ENCODE measurements around the gene SSTR5.

The SSTR5 gene

DNA sequence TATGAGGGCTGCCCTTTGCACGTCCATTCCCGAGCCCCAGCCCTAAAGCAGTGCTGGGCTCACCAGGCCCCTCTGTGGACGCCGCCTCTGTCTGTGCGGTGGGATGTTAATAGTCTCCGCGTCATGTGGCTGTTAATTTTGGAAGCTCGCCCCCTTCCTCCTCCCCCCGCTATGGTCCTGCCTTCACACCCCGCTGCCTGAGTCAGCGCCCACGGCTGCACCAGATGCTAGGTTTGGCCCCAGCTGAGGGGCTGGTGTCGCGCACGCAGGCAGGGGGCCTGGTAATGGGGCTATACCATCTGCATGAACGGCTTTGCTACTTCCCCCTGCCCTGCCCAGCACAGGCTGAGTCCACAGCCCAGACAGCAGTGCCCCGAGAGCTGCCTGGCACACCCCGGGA lies 4.1 kb upstream of the SSTR5 start:
- TF ChIP-seq, protein P1, sequence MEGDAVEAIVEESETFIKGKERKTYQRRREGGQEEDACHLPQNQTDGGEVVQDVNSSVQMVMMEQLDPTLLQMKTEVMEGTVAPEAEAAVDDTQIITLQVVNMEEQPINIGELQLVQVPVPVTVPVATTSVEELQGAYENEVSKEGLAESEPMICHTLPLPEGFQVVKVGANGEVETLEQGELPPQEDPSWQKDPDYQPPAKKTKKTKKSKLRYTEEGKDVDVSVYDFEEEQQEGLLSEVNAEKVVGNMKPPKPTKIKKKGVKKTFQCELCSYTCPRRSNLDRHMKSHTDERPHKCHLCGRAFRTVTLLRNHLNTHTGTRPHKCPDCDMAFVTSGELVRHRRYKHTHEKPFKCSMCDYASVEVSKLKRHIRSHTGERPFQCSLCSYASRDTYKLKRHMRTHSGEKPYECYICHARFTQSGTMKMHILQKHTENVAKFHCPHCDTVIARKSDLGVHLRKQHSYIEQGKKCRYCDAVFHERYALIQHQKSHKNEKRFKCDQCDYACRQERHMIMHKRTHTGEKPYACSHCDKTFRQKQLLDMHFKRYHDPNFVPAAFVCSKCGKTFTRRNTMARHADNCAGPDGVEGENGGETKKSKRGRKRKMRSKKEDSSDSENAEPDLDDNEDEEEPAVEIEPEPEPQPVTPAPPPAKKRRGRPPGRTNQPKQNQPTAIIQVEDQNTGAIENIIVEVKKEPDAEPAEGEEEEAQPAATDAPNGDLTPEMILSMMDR (IDR thresholded peaks at IDR 0.05; ENCODE audit: low read length) = no peak
- TF ChIP-seq EZH2phosphoT487 (IDR thresholded peaks at IDR 0.05; ENCODE audit: low read length) = no peak
- no peak for TF ChIP-seq EZH2 (optimal IDR thresholded peaks at IDR 0.05; ENCODE audit: low read depth, low read length)
- no peak overlapping the region for H3K9ac ChIP-seq (ENCODE audit: low read length)
- DNase-seq = no peak
- H2AFZ ChIP-seq (ENCODE audit: low read length) = no peak overlapping the region
- no peaks in the 10 kb centered on the region for H3K79me2 ChIP-seq (ENCODE audit: low read length)
- H4K20me1 ChIP-seq (ENCODE audit: insufficient read depth, low read length) = no peaks in the 10 kb centered on the region
- no peak overlapping the region for H3K4me3 ChIP-seq (ENCODE audit: low read length)
- H3K4me1 ChIP-seq (ENCODE audit: low read length) = no peaks in the 10 kb centered on the region
- H3K9me2 ChIP-seq (replicated peaks; ENCODE audit: insufficient read depth, low read length) = no peaks in the 10 kb centered on the region
- no peaks in the 10 kb centered on the region for H3K9me3 ChIP-seq (replicated peaks; ENCODE audit: insufficient read depth, low read length)
- H3K27ac ChIP-seq (ENCODE audit: low read length) = no peak overlapping the region
- no peak overlapping the region for H3K4me2 ChIP-seq (ENCODE audit: low read depth, low read length)
- H3K36me3 ChIP-seq (replicated peaks; ENCODE audit: insufficient read depth, low read length) = no peaks in the 10 kb centered on the region
- peaks cover 67% of the 10 kb centered on the region for H3K27me3 ChIP-seq (replicated peaks; ENCODE audit: insufficient read depth, low read length)
- no peaks in the 10 kb centered on the region for H3F3A ChIP-seq (ENCODE audit: insufficient read depth, low read length)

DNA sequence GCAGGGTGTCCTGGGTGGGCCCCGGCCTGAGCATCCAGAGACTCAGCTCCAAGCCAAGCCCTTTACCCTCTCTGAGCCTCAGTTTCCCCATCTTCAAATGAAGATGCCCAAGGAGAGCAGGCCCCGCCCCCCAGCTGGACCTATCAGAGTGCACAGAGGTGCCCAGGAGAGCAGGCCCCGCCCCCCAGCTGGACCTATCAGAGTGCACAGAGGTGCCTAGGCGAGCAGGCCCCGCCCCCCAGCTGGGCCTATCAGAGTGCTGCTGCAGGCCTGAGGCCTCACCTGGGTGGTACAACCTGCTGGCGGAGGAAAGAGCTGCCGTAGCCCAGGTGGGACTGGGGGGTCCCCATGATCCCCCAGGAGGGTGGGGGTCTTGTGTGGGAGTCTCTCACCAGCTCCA lies 3.4 kb upstream of the SSTR5 start:
- DNase-seq = no peak
- Histone ChIP-seq H2AFZ (ENCODE audit: low read length) (no peak overlapping the region), H3K4me1 (ENCODE audit: low read length) (no peaks in the 10 kb centered on the region)

DNA sequence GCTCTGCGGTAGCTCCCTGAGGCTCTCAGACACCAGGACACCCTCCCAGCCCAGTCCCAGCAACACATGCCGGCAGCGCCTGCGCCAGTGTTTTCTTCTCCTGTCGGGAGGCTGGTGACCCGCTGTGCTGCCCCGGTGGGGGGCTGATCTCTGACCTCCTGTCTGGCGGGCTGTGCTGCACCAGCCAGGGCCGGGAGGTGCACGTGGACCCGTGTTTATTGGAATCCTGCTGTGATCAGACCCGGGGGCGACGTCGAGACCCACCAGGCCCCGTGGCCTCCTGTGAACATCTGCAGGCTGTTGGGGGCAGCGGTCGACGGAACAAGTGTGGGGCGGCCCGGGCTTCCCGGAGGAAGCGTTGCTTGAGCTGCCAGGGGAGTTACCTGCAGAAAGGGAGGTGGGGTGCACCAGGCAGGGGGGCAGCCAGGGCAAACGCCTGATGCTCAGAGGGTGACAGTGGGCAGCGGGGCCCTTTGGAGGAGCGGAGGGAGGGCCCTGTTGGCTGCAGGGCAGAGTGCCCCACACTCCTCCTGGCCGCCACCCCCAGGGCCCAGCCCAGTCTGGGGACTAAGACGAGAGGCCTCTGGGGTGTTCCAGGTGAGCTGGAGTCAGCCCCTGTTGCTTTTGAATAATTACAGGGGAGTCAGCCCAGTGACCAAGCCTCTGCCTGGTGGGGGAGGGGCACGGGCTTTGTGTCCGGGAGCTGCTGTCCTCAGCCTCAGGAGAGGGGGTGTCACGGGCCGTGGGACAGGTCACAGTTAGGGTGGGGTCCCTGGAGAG lies 2.3 kb upstream of the SSTR5 start:
- no peak overlapping the region for H3K9ac ChIP-seq (ENCODE audit: low read length)
- TF ChIP-seq EZH2phosphoT487 (IDR thresholded peaks at IDR 0.05; ENCODE audit: low read length) (no peak), EZH2 (optimal IDR thresholded peaks at IDR 0.05; ENCODE audit: low read depth, low read length) (no peak)
- TF ChIP-seq, protein P1 (IDR thresholded peaks at IDR 0.05; ENCODE audit: low read length) = no peak

More for the DNA sequence above, 3.4 kb upstream of the SSTR5 start:
- H3K79me2 ChIP-seq (ENCODE audit: low read length) = no peaks in the 10 kb centered on the region
- H3K27ac ChIP-seq (ENCODE audit: low read length) = no peak overlapping the region
- H3K4me2 ChIP-seq (ENCODE audit: low read depth, low read length) = no peak overlapping the region
- H3K36me3 ChIP-seq (replicated peaks; ENCODE audit: insufficient read depth, low read length) = no peaks in the 10 kb centered on the region
- H3K9me3 ChIP-seq (replicated peaks; ENCODE audit: insufficient read depth, low read length) = no peaks in the 10 kb centered on the region
- H3K9me2 ChIP-seq (replicated peaks; ENCODE audit: insufficient read depth, low read length) = no peaks in the 10 kb centered on the region
- H4K20me1 ChIP-seq (ENCODE audit: insufficient read depth, low read length) = no peaks in the 10 kb centered on the region
- H3F3A ChIP-seq (ENCODE audit: insufficient read depth, low read length) = no peaks in the 10 kb centered on the region
- H3K4me3 ChIP-seq (ENCODE audit: low read length) = no peak overlapping the region
- H3K27me3 ChIP-seq (replicated peaks; ENCODE audit: insufficient read depth, low read length) = peaks cover 62% of the 10 kb centered on the region
- TF ChIP-seq, protein P1 (IDR thresholded peaks at IDR 0.05; ENCODE audit: low read length) = no peak
- TF ChIP-seq EZH2 (optimal IDR thresholded peaks at IDR 0.05; ENCODE audit: low read depth, low read length) = no peak
- no peak for TF ChIP-seq EZH2phosphoT487 (IDR thresholded peaks at IDR 0.05; ENCODE audit: low read length)
- no peak overlapping the region for H3K9ac ChIP-seq (ENCODE audit: low read length)

More for the DNA sequence above, 2.3 kb upstream of the SSTR5 start:
- Histone ChIP-seq H3K9me3 (replicated peaks; ENCODE audit: insufficient read depth, low read length) (no peaks in the 10 kb centered on the region), H3K27ac (ENCODE audit: low read length) (no peak overlapping the region), H3K27me3 (replicated peaks; ENCODE audit: insufficient read depth, low read length) (peaks cover 62% of the 10 kb centered on the region), H3K79me2 (ENCODE audit: low read length) (no peaks in the 10 kb centered on the region), H2AFZ (ENCODE audit: low read length) (no peak overlapping the region), H3F3A (ENCODE audit: insufficient read depth, low read length) (no peaks in the 10 kb centered on the region), H3K9me2 (replicated peaks; ENCODE audit: insufficient read depth, low read length) (no peaks in the 10 kb centered on the region), H3K4me2 (ENCODE audit: low read depth, low read length) (no peak overlapping the region), H3K36me3 (replicated peaks; ENCODE audit: insufficient read depth, low read length) (no peaks in the 10 kb centered on the region), H3K4me1 (ENCODE audit: low read length) (no peaks in the 10 kb centered on the region), H3K4me3 (ENCODE audit: low read length) (no peak overlapping the region), H4K20me1 (ENCODE audit: insufficient read depth, low read length) (no peaks in the 10 kb centered on the region)
- DNase-seq = no peak
